ENCODE results near the gene SLFN14.

DNA sequence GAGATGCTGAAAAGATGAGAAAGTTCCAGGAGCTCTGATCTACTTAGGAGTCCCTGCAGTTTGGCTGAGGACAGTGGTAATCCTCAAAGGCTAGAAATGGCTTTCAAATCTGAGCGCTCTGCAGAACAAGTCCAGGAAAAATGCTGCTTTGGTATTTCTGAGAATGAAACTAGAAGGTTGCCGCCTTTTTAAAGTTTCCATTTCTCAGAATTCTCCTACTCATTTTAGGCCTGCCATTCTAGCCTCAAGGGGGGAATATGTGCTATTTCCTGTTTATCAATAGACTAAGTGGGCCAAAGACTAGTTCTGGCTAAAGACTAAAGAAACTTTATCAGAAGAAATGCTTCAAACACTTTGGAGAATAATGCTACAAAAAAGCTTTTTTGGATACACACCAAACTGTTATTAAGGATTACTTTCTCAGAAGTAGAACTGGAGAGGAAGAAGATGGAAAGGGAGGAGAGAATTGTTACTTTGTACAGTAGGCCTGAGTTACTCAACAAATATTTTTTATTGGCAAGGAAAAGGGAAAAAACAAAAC is 22.9 kb downstream of the SLFN14 start, which contains the start of gene SLFN12L:
- TF ChIP-seq, protein P1, sequence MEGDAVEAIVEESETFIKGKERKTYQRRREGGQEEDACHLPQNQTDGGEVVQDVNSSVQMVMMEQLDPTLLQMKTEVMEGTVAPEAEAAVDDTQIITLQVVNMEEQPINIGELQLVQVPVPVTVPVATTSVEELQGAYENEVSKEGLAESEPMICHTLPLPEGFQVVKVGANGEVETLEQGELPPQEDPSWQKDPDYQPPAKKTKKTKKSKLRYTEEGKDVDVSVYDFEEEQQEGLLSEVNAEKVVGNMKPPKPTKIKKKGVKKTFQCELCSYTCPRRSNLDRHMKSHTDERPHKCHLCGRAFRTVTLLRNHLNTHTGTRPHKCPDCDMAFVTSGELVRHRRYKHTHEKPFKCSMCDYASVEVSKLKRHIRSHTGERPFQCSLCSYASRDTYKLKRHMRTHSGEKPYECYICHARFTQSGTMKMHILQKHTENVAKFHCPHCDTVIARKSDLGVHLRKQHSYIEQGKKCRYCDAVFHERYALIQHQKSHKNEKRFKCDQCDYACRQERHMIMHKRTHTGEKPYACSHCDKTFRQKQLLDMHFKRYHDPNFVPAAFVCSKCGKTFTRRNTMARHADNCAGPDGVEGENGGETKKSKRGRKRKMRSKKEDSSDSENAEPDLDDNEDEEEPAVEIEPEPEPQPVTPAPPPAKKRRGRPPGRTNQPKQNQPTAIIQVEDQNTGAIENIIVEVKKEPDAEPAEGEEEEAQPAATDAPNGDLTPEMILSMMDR (IDR thresholded peaks at IDR 0.05) = no peak
- TF ChIP-seq POLR2A (IDR thresholded peaks at IDR 0.05) = no peak
